HG03565 (cell line): ENCODE data around the gene BHLHA15.
A peak's percentile ranks its signal among the peaks of the same experiment; 100 is the strongest.

Experiments used
- ATAC-seq: cut with Tn5 transposase; IDR thresholded peaks from one replicate; pipeline ENCODE4 v1.9.1; 2021; ENCODE audit warnings: mild to moderate bottlenecking, moderate library complexity; ENCODE audit not compliant: unreplicated experiment

Gene BHLHA15

DNA sequence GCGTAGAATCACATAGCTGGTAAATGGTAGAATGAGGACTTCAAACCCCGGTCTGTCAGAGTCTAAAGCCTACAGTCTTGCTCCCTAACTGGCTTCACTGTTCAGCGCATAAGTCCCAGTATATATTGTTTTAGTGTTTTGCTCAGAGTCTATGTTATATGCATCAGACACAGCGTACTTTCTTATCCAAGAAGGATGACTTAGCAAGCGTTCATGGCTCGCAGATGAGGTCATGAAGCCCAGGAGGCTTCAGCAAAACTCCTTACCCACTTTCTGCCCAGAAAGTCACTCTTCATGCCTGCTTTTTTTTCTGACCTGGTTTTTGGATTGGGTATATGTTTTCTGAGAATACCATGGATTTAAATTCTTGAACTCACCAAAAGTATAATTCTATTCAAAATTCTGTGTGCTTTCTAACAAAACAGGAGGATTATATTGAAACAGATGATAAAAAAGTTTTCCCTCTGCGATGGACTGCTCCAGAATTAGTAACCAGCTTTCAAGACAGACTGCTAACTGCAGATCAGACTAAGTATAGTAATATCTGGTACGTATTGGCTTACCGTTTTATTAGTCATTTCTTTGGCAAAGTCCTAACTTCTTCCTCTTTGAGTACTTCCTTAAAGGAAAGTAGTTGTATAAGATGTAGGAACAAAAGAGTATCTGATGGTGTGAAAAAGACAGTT, 24.6 kb upstream of the BHLHA15 start:
- no peak for ATAC-seq

DNA sequence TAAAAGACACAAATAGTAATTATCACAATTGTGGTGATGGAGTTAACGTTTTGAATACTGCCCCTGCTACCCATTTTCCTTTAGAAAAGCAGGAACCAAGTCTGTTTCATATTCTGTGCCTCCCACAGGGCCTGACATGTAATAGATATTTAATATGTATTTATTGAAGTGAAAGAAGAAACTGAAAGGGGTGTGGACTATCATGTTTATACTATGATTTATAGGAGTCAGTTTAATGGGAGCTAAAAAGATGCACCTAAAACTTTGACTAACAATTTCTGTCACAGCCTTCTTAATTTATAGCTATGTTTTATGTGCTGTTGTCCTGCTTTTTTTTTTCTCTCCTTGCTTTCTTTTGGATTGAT, 24.1 kb upstream of the BHLHA15 start:
- ATAC-seq, result no peak

DNA sequence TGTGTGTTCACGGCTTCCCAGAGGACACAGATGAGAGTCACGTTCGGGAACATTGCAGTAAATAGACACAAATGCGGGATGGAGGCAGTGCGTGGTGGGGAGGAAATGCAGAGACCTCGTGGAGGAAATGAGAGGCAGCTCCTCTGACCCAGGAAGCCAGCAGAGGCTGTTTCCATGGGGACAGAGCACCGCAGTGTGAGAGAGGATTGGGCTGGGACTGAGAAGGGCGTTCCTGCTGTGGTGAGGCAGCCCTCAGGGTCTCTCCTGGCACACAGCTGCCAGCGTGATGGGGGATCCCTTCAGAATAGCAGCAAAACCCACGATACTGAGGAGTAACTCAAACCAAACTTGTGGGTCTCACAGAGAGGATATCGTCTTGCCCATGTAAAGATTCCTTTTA, 21.7 kb upstream of the BHLHA15 start:
- ATAC-seq, result no peak

DNA sequence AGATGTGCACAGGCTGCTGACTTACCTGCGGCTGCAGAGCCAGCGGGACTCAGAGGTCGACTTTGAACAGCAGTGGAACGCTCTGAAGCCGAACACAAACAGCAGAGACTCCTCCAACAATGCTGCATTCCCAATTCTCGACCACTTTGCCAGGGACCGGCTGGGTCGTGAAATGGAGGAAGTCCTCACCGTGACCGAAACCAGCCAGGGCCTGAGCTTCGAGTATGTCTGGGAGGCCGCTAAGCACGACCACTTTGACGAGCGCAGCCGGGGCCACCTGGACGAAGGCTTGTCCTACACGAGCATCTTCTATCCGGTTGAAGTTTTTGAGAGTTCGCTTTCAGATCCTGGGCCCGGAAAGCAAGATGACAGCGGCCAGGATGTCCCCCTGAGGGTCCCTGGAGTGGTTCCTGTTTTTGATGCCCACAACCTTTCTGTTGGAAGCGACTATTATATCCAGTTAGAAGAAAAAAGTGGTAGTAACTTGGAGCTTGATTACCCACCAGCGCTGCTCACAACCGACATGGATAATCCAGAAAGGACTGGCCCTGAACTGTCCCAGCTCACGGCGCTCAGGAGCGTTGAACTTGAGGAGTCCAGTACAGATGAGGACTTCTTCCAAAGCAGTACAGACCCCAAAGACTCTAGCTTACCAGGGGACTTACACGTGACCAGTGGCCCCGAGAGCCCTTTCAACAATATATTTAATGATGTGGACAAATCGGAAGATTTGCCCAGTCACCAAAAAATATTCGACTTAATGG, 19.4 kb upstream of the BHLHA15 start:
- ATAC-seq, result no peak

DNA sequence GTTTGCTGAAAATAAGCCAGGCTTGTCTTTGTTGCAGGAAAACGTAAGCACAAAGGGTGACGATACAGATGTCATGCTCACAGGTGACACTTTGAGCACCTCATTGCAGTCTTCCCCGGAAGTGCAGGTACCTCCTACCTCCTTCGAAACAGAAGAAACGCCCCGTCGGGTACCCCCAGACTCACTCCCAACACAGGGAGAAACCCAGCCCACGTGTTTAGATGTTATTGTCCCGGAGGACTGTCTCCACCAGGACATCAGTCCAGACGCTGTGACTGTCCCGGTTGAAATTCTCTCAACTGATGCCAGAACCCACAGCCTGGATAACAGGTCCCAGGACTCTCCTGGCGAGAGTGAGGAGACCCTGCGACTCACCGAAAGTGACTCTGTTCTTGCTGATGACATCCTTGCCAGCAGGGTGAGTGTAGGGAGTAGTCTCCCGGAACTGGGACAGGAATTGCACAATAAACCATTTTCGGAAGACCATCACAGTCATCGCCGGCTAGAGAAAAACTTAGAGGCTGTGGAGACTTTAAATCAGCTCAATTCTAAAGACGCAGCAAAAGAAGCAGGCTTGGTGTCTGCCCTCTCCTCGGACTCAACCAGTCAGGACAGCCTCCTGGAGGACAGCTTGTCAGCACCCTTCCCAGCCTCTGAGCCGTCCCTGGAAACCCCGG, 18.3 kb upstream of the BHLHA15 start:
- ATAC-seq, result no peak

DNA sequence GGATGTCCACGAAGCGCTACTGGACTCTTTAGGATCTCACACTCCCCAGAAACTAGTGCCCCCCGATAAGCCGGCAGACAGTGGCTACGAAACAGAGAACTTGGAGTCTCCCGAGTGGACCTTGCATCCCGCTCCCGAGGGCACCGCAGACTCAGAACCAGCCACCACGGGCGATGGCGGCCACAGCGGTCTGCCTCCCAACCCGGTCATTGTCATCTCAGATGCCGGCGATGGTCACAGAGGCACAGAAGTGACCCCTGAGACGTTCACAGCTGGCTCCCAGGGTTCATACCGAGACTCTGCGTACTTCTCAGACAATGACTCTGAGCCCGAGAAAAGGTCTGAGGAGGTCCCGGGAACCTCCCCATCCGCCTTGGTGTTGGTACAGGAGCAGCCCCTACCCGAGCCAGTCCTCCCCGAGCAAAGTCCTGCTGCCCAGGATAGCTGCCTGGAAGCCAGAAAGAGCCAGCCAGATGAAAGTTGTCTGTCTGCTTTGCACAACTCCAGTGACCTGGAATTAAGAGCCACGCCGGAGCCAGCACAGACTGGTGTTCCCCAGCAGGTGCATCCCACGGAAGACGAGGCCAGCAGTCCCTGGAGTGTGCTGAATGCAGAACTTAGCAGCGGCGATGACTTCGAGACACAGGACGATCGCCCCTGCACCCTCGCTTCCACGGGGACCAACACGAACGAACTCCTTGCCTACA, 17.6 kb upstream of the BHLHA15 start:
- no peak for ATAC-seq

DNA sequence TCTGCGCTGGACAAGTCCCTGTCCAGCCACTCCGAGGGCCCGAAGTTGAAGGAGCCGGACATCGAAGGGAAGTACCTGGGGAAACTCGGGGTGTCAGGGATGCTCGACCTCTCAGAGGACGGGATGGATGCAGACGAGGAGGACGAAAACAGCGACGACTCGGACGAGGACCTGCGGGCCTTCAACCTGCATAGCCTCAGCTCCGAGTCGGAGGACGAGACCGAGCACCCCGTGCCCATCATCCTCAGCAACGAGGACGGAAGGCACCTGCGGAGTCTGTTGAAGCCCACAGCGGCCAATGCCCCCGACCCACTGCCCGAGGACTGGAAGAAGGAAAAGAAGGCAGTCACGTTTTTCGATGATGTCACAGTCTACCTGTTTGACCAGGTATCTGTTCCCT, 17.1 kb upstream of the BHLHA15 start:
- ATAC-seq, result no peak

DNA sequence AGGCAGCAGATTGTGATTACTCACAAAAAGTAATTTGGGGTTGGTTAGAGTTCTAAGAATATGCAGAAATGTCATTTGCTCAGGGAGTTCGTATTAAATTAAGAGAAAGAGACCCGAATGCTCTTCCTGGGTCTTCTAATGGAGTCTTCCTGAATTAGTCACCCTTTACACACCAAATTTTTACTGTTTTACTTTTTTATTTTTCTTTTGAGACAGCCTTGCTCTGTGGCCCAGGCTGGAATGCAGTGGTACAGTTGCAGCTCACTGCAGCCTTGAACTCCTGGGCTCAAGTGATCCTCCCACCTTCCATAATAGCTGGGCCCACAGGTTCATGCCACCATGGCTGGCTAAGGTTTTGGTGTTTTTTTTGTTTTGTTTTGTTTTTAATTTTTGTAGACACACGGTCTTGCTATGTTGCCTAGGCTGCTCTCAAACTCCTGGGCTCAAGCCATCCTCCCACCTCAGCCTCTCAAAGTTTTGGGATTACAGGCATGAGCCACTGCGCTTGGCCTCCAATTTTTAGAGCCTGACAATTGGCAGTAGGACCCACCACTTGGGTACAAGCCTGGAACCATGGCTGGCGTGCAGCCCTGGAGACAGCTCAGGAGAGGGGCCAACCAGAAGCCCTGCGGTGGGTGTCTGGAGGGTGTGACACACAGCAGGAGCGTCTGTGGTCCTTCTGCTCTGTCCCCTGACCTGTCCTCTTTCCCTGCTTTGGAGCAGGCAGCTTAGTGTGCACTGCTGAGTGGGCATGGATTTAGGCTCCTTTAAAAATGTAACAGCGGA, 16.4 kb upstream of the BHLHA15 start:
- ATAC-seq, result no peak

DNA sequence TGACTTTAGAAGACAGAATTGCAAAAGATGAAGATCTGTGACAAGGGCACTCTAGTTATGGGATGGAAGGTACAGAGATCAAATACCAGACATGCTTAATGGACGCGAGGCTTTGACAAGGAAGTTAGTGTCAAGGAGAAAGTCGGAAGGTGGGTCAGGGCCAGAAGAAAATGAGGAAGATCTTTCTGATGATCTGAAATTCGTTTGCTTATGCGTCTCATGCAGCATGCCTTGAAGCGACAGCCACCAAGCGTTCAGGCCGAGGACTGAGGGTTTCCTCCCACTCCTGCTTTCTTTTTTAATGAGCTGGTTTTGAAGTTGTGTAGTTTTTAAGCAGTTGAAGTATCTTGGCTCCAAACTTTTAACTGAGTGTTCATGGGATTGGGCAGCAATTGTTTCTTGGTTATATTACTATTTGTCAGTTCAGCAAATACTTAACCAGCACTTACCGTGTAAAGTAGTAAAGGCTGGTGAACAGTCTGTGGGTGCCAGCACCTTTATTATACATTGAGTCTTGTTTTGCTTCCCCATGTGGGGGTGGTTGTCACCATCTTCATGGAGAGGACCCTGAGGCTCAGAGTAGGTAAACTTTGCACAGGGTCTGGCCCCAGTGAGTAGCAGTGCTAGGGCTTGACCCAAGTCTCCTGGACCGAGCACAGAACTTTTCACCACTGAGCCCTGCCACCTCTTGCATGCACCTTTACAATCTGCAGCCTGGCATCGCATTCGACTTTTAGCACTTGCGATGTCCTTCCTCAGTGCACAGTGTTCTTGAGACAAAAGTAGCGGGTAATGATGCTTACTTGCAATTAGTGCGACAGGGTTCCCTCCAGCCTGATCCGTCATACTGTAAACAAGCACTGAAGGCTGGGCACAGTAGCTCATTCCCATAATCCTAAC, 14.3 kb upstream of the BHLHA15 start:
- no peak for ATAC-seq

DNA sequence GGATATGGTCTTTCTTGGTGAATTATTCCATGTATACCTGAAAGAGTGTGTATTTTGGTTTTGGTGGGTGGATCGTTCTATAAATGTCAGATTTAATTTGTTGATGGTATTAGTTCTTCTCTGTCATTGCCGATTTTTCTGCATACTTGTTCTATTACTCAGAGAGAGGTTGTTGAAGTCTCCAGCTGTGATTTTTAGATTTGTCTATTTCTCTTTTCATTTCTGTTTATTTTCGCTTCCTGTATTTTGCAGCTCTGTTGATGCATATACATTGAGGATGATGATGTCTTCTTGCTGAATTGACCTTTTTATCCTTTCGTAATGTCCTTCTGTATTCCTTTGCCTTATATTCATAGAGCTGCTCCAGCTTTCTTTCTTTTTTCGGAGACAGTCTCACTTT, 12.1 kb upstream of the BHLHA15 start:
- no peak for ATAC-seq

DNA sequence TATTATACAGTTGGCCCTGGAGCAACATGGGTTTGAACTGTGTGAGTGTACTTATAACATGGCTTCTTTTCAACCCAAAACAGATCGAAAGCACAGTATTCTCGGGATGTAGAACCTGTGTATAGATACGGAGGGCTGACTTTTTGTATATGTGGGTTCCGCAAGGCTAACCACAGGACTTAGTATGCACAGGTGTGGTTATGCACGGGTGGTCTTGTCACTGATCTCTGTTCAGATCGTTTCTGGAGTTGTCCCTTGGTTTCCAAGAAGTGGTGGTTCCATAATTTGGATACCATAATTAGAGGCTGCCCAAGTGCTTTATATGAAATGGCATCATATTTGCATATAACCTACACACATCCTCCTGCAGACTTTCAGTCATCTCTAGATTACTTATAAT, 10.9 kb upstream of the BHLHA15 start:
- peak; percentile 35 for ATAC-seq

DNA sequence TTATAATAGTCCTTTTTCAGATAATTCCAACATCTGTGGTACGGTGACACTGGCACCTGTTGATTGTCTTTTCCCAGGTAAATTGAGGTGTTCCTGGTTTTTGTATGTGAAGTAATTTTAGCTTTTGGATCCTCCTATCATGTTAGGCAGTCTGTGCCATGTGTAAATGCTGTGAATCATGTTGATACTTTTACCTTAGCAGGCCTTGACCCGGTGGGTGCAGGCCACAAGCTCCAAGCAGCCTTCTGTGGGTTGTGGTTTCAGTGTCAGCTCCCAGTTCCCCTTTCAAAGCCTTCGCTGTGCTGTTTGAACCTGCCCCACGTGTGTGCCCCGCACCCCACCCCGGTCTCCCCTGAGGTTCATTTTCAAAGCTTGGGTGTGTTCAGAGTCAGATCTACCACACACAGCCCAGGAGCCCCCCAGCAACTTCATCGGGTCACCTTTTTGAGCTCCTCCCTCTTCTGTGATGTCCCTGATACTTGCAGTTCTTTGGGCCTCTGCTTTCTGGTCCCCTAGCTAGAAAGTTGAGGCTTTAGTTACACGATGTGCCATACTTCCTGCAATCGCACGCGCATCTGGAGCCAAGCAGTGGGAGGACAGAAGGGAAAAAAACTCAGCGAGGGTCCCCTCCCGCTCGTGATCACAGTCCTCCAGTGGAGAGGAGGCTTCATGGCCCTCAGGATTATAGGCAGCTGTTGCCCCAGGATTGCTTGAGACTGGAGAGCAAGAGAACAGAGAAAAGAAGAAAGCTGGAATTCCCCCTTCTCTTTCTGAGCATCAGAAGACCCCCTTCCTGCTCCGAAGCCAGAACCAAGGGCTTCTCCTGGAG, 8.7 kb upstream of the BHLHA15 start:
- ATAC-seq, result peak; percentile 90

DNA sequence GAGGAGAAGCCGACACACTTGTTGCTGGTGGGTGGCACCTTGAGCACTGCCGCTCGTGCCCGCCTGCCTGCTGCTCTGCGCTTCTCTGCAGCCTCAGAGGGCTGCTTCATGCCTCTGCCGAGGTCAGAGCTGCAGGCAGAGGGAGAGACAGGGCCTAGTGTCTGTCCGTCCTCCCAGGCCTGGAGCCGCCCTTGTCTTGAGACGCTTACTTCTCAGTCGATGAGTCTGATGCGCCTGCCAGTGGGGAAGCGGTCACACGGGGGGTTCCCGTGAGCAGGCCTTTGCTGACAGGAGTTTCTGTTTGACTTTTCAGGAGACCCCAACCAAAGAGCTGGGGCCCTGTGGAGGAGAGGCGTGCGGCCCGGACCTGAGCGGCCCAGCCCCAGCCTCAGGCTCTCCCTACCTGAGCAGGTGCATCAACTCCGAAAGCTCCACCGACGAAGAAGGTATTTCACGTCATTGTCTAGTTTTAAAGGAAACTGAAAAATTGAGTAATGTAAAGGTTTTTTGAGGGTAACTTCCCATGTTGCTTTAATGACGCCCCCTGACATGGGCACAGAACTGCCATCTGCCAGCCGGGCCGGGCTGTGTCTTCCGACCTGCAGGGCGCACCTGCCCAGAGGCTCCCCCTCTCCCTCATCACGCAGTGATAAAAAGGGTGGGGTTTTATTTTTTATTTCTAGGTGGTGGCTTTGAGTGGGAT, 7.8 kb upstream of the BHLHA15 start:
- ATAC-seq, result peak; percentile 25

DNA sequence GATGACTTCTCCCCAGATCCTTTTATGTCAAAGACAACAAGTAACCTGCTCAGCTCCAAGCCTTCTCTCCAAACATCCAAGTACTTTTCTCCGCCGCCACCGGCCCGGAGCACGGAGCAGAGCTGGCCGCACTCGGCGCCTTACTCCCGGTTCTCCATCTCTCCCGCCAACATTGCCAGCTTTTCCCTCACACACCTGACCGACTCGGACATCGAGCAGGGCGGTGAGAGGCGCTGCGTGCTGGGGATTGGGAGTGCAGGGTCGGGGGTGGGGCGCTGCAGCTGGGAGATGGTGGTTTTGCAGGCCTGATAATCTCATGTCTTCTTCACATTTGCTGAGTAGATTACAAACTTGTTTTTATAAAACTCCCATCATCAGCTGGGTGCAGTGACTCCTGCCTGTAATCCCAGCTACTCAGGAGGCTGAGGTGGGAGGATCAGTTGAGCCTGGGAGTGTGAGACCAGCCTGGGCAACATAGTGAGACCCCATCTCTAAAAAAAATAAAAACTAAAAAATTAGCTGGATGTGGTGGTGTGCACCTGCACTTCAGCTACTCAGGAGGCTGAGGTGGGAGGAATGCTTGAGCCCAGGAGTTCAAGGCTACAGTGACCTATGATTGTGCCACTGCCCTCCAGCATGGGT, 7.2 kb upstream of the BHLHA15 start:
- ATAC-seq, result no peak

DNA sequence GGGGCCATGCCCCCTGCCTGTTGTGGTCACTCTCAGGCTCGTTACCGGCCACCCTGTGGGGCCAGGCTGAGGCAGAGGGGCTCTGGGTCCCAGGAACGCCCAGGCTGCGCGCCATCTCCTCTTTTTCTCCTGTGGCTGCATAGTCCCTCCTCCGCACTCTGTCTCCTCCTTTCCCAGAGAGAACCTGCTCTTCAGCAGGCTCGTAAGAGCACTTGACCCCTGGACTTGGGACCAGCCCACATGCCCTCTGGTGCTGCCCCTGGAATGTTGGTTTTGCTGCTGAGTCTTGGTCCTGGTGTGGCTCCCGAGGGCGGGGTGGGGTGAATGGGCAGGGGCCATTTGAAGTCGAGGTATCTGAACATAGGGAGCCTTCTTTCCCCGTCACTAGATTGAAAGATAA, 6.6 kb upstream of the BHLHA15 start:
- ATAC-seq, result no peak

DNA sequence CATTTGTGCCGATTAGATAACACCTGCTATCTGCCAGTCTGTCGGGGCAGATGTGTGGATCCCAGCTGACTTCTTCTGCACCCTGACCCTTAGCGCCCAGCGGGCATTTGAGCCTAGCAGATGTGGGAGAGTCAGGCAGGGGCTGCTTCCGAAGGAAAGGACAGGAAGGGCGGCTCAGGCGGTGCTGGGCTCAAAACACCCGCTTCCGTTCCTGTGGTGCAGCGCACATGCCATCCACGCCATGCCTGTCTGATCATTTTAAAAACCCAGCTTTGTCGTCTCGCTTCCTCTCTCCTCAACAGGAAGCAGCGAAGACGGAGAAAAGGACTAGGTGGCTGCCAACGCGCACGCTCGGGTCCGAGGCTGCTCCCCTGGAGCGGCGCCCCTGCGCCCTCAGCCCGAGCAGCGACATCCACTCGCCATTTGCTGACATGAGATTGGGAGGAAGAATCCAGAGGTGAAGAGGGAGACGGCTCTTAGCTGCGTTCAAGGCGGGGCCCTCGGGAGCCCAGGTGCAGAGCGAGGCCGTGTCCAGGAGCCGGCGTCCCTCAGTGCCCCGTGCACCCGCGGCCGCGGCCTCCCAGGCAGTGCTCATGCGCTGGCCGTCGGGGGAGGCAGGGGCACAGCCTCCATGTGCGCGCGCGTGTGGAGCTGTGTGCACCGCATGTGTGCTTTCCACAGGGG, 5.9 kb upstream of the BHLHA15 start:
- ATAC-seq, result no peak
